Gastrocnemius medialis (tissue), 4 donors: ENCODE results near the gene SMARCA4. TPM values are rescaled to one million over a fixed set of nuclear protein-coding genes. Genes with fewer than 3 reads are reported as not detected.

Experiments
- ATAC-seq, 2 donors: fragments of 150-250 bp; one replicate each; pipeline ENCODE4 v1.9.1; 2016
- DNase-seq, 2 donors: peaks; one replicate each; pipeline ENCODE4 v3.0.0-alpha.2; 2019
- H3K27ac ChIP-seq, 4 donors: fragments of 200-600 bp; sonication (generic); 1 replicate in 1 of 4; 2 replicates in 3 of 4; pipeline ENCODE4 v1.5.1; 2016 to 2018; ENCODE audit warnings: mild to moderate bottlenecking in 2 of 4, moderate library complexity in 1 of 4
- H3K27me3 ChIP-seq, 3 donors: fragments of 200-600 bp; sonication (generic) in 2 of 3; 1 replicate in 1 of 3; 2 replicates in 2 of 3; pipeline versions ENCODE4 v1.5.1 to v1.6.0; 2016 to 2019; ENCODE audit warnings: mild to moderate bottlenecking in 1 of 3, moderate library complexity in 1 of 3
- H3K36me3 ChIP-seq, 2 donors: fragments of 200-600 bp; sonication (generic) in 1 of 2; one replicate each; pipeline ENCODE4 v1.5.1; 2017 to 2018
- H3K4me1 ChIP-seq, 2 donors: fragments of 200-600 bp; sonication (generic) in 1 of 2; one replicate each; pipeline ENCODE4 v1.5.1; 2016 to 2017; ENCODE audit warnings: mild to moderate bottlenecking in 2 of 2
- H3K4me3 ChIP-seq, 4 donors: fragments of 200-600 bp; sonication (generic) in 3 of 4; 1 replicate in 1 of 4; 2 replicates in 3 of 4; pipeline ENCODE4 v1.5.1; 2016 to 2019; ENCODE audit warnings: mild to moderate bottlenecking in 2 of 4
- H3K9me3 ChIP-seq, 3 donors: fragments of 200-600 bp; sonication (generic) in 2 of 3; 1 replicate in 1 of 3; 2 replicates in 2 of 3; pipeline ENCODE4 v1.5.1; 2016 to 2019
- CTCF ChIP-seq, 5 experiments: fragments of 450-650 bp in 3 of 5; fragments of 200-600 bp in 2 of 5; sonication (generic) in 2 of 5; IDR thresholded peaks in 4 of 5; conservative IDR thresholded peaks in 1 of 5; 1 replicate in 4 of 5; 2 replicates in 1 of 5; pipeline ENCODE4 v1.5.1; 2016 to 2019; ENCODE audit warnings: antibody characterized with exemption in 5 of 5, mild to moderate bottlenecking in 3 of 5, moderate library complexity in 3 of 5
- POLR2A ChIP-seq, 2 donors: fragments of 450-650 bp; IDR thresholded peaks; one replicate each; pipeline ENCODE4 v1.6.1; 2017; ENCODE audit warnings: antibody characterized with exemption in 2 of 2, mild to moderate bottlenecking in 2 of 2, moderate library complexity in 2 of 2
- in situ Hi-C, 4 donors: fragments of 200-750 bp; cut with MboI; loops; one replicate each; pipeline versions ENCODE4 v1.15.0 to v1.8.0; 2017; ENCODE audit warnings: low sequenced_read_pairs in 4 of 4
- intact Hi-C: fragments of 100-400 bp; cut with DNase I; formaldehyde crosslinking; loops from one replicate; pipeline ENCODE4 v1.15.1; 2023; ENCODE audit warnings: low total_unique reads
- total RNA-seq, 4 donors: library from RNA; depleted of rRNA; stranded (reverse); fragments of >200 nt; gene quantifications; one replicate each; pipeline versions ENCODE4 v1.1.0 to v1.2.3, GENCODE V29; 2016

SMARCA4 gene
- total RNA-seq, 4 donors from 2014 or later: 24.0 to 72.6 (median 68.7) TPM

- Histone ChIP-seq H3K36me3 (peaks cover 0 to 10% of the 10 kb centered on the region in 2 donors), H3K4me3 (no peak overlapping the region), H3K9me3 (no peaks in the 10 kb centered on the region), H3K4me1 (no peaks in the 10 kb centered on the region), H3K27me3 (no peaks in the 10 kb centered on the region), H3K27ac (no peak overlapping the region)
- TF ChIP-seq CTCF (IDR thresholded peaks at IDR 0.05 in 4 of 5, conservative IDR thresholded peaks at IDR 0.05 in 1 of 5): no peak
- no peak for TF ChIP-seq POLR2A (IDR thresholded peaks at IDR 0.05)
- in situ Hi-C loops: no loop called here
- intact Hi-C loops: no loop called here
- ATAC-seq (no peak), DNase-seq (no peak)
Observed at GRCh38 chr19:11105014-11105636, 144.3 kb downstream of the SMARCA4 start.

- ATAC-seq (no peak), DNase-seq (peak in 1 of 2 donors; percentile 19)
- intact Hi-C loops (no loop called here), in situ Hi-C loops (no loop called here)
- Histone ChIP-seq H3K4me3 (no peak overlapping the region), H3K9me3 (no peaks in the 10 kb centered on the region), H3K27me3 (no peaks in the 10 kb centered on the region), H3K27ac (no peak overlapping the region), H3K36me3 (peaks cover 0 to 10% of the 10 kb centered on the region in 2 donors), H3K4me1 (no peaks in the 10 kb centered on the region)
- TF ChIP-seq CTCF (IDR thresholded peaks at IDR 0.05 in 4 of 5, conservative IDR thresholded peaks at IDR 0.05 in 1 of 5) (no peak), POLR2A (IDR thresholded peaks at IDR 0.05) (no peak)
Observed at GRCh38 chr19:11106477-11106876, 145.6 kb downstream of the SMARCA4 start.

GRCh38 chr19:11108746-11109145, 147.9 kb downstream of the SMARCA4 start:
- no peaks in the 10 kb centered on the region for H3K9me3 ChIP-seq
- no peak overlapping the region for H3K27ac ChIP-seq
- ATAC-seq (no peak), DNase-seq (no peak)
- H3K4me3 ChIP-seq: no peak overlapping the region
- no peaks in the 10 kb centered on the region for H3K4me1 ChIP-seq
- no peaks in the 10 kb centered on the region for H3K27me3 ChIP-seq
- peaks cover 0 to 10% of the 10 kb centered on the region in 2 donors for H3K36me3 ChIP-seq
- in situ Hi-C loops: no loop called here
- intact Hi-C loops: no loop called here
- no peak for TF ChIP-seq POLR2A (IDR thresholded peaks at IDR 0.05)
- no peak for TF ChIP-seq CTCF (IDR thresholded peaks at IDR 0.05 in 4 of 5, conservative IDR thresholded peaks at IDR 0.05 in 1 of 5)

- DNase-seq (no peak), ATAC-seq (no peak)
- Histone ChIP-seq H3K27ac (no peak overlapping the region), H3K27me3 (no peaks in the 10 kb centered on the region), H3K4me3 (no peak overlapping the region), H3K36me3 (peaks cover 0 to 4% of the 10 kb centered on the region in 2 donors), H3K9me3 (no peaks in the 10 kb centered on the region), H3K4me1 (no peaks in the 10 kb centered on the region)
- TF ChIP-seq CTCF (IDR thresholded peaks at IDR 0.05 in 4 of 5, conservative IDR thresholded peaks at IDR 0.05 in 1 of 5): no peak
- no peak for TF ChIP-seq POLR2A (IDR thresholded peaks at IDR 0.05)
- in situ Hi-C loops (no loop called here), intact Hi-C loops (no loop called here)
Observed at GRCh38 chr19:11111117-11111770, 150.4 kb downstream of the SMARCA4 start.
